CD4-positive, alpha-beta T cell treated with Interleukin-12 subunit alpha and Interleukin-12 subunit beta, for 1 hour (primary cell): ENCODE data around the gene SLC6A12.

Source experiments
- DNase-seq: peaks from one replicate; pipeline ENCODE4 v3.0.0-alpha.2; 2020

The SLC6A12 gene

GRCh38 chr12:160858-161257, 53.1 kb downstream of the SLC6A12 start:
- DNase-seq = no peak

- no peak for DNase-seq
Measured at GRCh38 chr12:159156-159782, 54.7 kb downstream of the SLC6A12 start.

GRCh38 chr12:157644-158043, 56.3 kb downstream of the SLC6A12 start:
- no peak for DNase-seq

GRCh38 chr12:156945-157344, 57.0 kb downstream of the SLC6A12 start:
- no peak for DNase-seq

GRCh38 chr12:155646-156045, 58.3 kb downstream of the SLC6A12 start:
- DNase-seq = no peak

GRCh38 chr12:155006-155405, 59.0 kb downstream of the SLC6A12 start:
- DNase-seq = no peak

GRCh38 chr12:154058-154457, 59.9 kb downstream of the SLC6A12 start:
- DNase-seq = no peak

- peak; percentile 48 for DNase-seq
Measured at GRCh38 chr12:153080-153746, 60.7 kb downstream of the SLC6A12 start.

- DNase-seq = no peak
Measured at GRCh38 chr12:152440-152839, 61.5 kb downstream of the SLC6A12 start.

- no peak for DNase-seq
Measured at GRCh38 chr12:151579-151978, 62.4 kb downstream of the SLC6A12 start.

GRCh38 chr12:148676-149416, 65.1 kb downstream of the SLC6A12 start:
- no peak for DNase-seq

GRCh38 chr12:147242-147641, 66.7 kb downstream of the SLC6A12 start:
- DNase-seq = no peak

GRCh38 chr12:145369-145960, 68.5 kb downstream of the SLC6A12 start:
- DNase-seq = no peak

- no peak for DNase-seq
Measured at GRCh38 chr12:144650-145284, 69.2 kb downstream of the SLC6A12 start.

- no peak for DNase-seq
Measured at GRCh38 chr12:143964-144649, 69.8 kb downstream of the SLC6A12 start.

GRCh38 chr12:140162-140561, 73.8 kb downstream of the SLC6A12 start:
- DNase-seq = no peak
